Central memory CD8-positive, alpha-beta T cell (primary cell): ENCODE data around the gene ELOVL4.

Source experiments
- ATAC-seq: fragments of 150-1000 bp; cut with Tn5 transposase; replicated peaks from 2 replicates; pipeline ENCODE4 v1.10.0; 2022; ENCODE audit warnings: mild to moderate bottlenecking, moderate FRiP score, moderate number of reproducible peaks; ENCODE audit not compliant: poor library complexity, severe bottlenecking; ENCODE audit errors: extremely low read depth
- DNase-seq, 2 donors: peaks; one replicate each; pipeline ENCODE4 v3.0.0; 2021; ENCODE audit warnings: low spot score in 2 of 2
- H3K27ac Mint-ChIP-seq: one replicate; pipeline ENCODE4 v1.8.0; 2022; ENCODE audit warnings: low read depth, mild to moderate bottlenecking, moderate library complexity, mixed read lengths
- H3K27me3 Mint-ChIP-seq: one replicate; pipeline ENCODE4 v1.8.0; 2022; ENCODE audit warnings: mixed read lengths
- H3K36me3 Mint-ChIP-seq: one replicate; pipeline ENCODE4 v1.8.0; 2022; ENCODE audit warnings: mild to moderate bottlenecking, moderate library complexity, mixed read lengths; ENCODE audit not compliant: insufficient read depth
- H3K4me1 Mint-ChIP-seq: one replicate; pipeline ENCODE4 v1.8.0; 2022; ENCODE audit warnings: mixed read lengths
- H3K4me3 Mint-ChIP-seq: one replicate; pipeline ENCODE4 v1.8.0; 2022; ENCODE audit warnings: mild to moderate bottlenecking, moderate library complexity, mixed read lengths
- H3K9me3 Mint-ChIP-seq: one replicate; pipeline ENCODE4 v1.8.0; 2022; ENCODE audit warnings: mixed read lengths

The ELOVL4 gene

DNA sequence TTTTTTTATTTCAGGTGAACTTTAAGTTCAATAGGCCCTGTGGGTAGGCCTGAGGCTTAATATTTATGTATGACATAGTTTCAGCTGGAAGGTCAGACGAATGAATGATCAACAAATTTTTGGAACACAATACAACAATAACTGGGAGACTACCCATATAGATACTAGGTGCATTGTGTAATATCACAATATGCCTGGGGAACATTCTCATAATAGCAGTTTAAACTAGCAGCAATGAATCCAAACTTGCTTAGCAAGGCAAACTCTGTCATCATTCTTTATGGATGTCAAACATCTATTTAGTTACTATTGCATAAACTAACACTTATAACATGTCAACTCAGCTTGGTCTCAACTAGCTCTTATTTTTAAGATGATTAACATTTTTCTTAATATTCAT, 49.3 kb downstream of the ELOVL4 start:
- Mint-ChIP-seq H3K27me3 (peaks cover 9% of the 10 kb centered on the region), H3K4me1 (no peaks in the 10 kb centered on the region), H3K27ac (no peak overlapping the region), H3K9me3 (no peaks in the 10 kb centered on the region), H3K4me3 (no peak overlapping the region), H3K36me3 (no peaks in the 10 kb centered on the region)
- ATAC-seq (no peak), DNase-seq (no peak)

DNA sequence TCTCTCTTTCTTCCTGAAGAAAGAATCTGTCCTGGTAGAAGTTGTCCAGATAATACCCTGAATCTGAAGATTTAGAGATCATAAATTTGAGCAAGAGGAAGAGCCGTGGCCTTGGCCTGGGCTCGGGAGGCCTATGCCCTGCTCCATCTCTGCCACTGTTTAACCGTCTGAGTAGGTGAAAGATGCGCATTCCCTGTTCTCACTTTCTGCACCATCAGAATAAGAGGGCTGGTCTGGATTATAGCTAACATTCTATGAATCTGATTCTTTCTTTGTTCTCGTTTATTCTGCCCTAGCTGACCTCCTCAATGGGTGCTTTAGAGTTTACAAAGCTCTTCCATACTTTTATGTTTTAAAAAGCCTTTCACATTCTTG, 51.3 kb downstream of the ELOVL4 start:
- no peak overlapping the region for H3K4me3 Mint-ChIP-seq
- no peak for ATAC-seq

DNA sequence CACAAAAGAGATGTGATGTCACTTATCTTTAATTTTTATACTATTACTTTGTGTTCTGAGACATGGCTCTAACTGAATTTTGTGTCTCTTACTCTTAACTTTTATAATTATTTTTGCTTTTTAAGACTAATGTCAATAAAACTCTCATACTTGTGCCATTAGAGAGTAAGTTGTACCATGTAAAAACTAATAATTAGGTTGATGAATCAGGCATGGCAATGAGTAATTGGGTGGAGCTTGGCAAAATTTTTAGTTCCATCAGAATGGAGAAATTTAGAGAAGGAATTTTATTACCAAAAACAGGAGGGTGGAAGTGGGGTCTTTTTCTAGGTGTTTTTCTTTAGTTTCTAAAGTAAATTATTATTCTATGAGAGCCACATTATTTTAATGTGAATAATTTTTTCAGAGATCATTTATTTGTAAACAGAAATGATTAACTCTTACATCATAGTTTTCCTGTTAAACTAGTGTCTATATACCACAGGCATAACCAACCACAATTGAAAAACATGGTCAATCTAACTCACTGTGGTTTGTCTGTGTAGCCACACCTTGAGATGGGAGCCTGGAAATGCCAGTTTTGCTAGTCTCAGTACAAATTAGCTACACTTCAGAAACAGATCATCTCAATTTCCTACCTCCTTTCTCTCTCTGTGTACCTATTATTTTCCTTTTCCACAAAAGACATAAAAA, 51.8 kb downstream of the ELOVL4 start:
- no peak overlapping the region for H3K4me3 Mint-ChIP-seq
- H3K36me3 Mint-ChIP-seq: no peaks in the 10 kb centered on the region
- H3K9me3 Mint-ChIP-seq: peaks cover 9% of the 10 kb centered on the region
- H3K4me1 Mint-ChIP-seq: no peaks in the 10 kb centered on the region
- DNase-seq (no peak), ATAC-seq (no peak)
- peaks cover 8% of the 10 kb centered on the region for H3K27me3 Mint-ChIP-seq
- no peak overlapping the region for H3K27ac Mint-ChIP-seq

More for the DNA sequence above, 51.3 kb downstream of the ELOVL4 start:
- no peak for DNase-seq
- Mint-ChIP-seq H3K27ac (no peak overlapping the region), H3K9me3 (peaks cover 4% of the 10 kb centered on the region), H3K36me3 (no peaks in the 10 kb centered on the region), H3K4me1 (no peaks in the 10 kb centered on the region), H3K27me3 (peaks cover 2% of the 10 kb centered on the region)

DNA sequence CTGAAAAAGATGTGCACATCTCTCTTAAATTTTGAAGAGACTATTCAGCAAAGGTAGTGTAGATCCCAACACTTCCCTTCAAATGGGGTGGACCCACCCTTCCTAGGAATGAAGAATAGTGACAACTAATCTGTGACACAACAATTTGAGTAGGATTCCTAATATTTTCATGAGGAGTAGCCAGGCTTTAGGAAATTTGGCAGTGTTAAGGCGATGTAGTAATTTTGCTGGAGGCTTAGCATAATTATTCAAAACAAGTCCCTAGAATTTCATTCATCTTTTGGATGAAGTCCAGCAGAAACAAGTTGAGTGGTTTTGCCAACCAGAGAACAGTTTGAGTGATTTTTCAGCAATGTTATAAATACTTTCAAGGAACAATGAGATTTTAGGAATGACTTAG, 52.4 kb downstream of the ELOVL4 start:
- ATAC-seq (no peak), DNase-seq (no peak)
- H3K4me3 Mint-ChIP-seq: no peak overlapping the region
- H3K27ac Mint-ChIP-seq: no peak overlapping the region
- H3K4me1 Mint-ChIP-seq: no peaks in the 10 kb centered on the region
- H3K27me3 Mint-ChIP-seq: peaks cover 13% of the 10 kb centered on the region
- H3K9me3 Mint-ChIP-seq: peaks cover 10% of the 10 kb centered on the region
- peaks cover 1% of the 10 kb centered on the region for H3K36me3 Mint-ChIP-seq

DNA sequence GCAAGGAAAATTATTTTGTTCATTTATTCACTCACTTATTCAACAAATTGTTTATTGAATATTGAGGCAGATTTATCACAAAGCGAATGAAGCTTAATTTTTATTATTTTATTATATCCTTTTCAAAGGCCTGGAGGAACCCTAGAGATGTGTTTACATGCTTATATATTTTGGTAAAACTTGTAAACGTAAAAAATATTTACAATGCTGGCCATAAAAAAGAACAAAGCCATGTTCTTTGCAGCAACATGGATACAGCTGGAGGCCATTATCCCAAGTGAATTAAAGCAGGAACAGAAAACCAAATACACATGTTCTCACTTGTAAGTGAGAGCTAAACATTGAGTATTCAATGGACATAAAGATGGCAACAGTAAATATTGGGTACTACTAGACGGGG, 58.8 kb downstream of the ELOVL4 start:
- H3K27me3 Mint-ChIP-seq: peaks cover 49% of the 10 kb centered on the region
- H3K4me3 Mint-ChIP-seq: no peak overlapping the region
- DNase-seq (no peak), ATAC-seq (no peak)
- H3K36me3 Mint-ChIP-seq: peaks cover 1% of the 10 kb centered on the region
- no peaks in the 10 kb centered on the region for H3K4me1 Mint-ChIP-seq
- H3K9me3 Mint-ChIP-seq: peaks cover 10% of the 10 kb centered on the region
- no peak overlapping the region for H3K27ac Mint-ChIP-seq

DNA sequence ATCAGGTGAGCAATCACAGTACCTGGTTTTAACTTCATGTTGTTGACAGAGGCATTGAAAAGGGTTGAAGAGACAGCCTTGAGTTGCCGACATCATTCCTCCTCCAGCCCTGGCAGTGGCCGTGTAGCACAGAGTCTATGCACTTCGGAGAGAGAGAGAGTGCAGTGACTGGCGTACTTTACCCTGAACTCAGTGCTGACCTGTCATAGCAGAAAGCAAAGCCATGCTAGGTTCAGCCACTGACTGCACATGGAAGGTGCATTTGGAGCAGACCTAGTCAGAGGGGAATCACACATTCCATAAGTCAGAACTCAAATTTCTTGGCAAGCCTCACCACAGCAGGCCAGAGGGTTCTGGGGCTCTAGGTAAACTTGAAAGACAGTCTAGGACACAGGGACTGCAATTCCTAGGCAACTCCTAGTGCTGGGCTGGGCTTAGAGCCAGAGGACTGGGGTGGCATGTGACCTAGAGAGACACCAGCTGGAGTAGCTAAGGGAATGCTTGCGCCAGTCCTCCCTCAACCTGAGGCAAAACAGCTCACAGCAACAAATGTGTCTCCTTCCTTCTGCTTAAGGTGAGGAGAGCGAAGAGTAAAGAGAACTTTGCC, 69.1 kb downstream of the ELOVL4 start:
- Mint-ChIP-seq H3K9me3 (peaks cover 5% of the 10 kb centered on the region), H3K27me3 (peaks cover 68% of the 10 kb centered on the region), H3K36me3 (no peaks in the 10 kb centered on the region), H3K4me1 (peaks cover 6% of the 10 kb centered on the region), H3K4me3 (no peak overlapping the region), H3K27ac (no peak overlapping the region)
- DNase-seq (no peak), ATAC-seq (no peak)

DNA sequence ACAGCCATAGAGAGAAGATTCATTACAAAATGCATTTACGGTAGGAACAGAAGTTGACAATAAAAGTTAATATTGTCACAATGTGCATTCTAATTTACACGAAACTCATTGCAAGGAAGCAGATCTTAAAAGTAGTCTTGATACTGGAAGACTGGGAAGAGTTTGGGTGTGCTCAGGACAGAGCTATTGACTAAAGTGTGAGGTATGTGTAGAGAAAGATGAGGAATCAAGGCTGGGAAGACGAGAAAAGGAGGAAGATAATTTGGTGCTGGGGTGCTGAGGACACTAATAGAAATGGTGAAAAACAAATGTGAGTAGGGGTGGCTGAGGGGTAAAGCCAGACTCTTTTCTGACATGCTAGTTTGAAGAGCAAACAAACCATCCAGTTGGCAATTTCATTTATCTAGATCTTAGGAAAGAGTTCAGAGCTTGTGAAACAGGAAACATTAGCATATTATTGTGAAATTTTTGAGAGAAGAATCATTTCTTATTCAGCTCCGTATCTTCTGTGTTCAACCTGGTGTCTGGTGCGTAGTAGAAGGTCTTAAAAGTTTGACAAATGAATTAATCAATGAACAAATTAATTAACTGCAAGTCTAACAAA, 72.7 kb downstream of the ELOVL4 start:
- ATAC-seq (no peak), DNase-seq (no peak)
- Mint-ChIP-seq H3K4me3 (no peak overlapping the region), H3K36me3 (no peaks in the 10 kb centered on the region), H3K27me3 (peaks cover 41% of the 10 kb centered on the region), H3K4me1 (peaks cover 5% of the 10 kb centered on the region), H3K27ac (no peak overlapping the region), H3K9me3 (peaks cover 5% of the 10 kb centered on the region)

DNA sequence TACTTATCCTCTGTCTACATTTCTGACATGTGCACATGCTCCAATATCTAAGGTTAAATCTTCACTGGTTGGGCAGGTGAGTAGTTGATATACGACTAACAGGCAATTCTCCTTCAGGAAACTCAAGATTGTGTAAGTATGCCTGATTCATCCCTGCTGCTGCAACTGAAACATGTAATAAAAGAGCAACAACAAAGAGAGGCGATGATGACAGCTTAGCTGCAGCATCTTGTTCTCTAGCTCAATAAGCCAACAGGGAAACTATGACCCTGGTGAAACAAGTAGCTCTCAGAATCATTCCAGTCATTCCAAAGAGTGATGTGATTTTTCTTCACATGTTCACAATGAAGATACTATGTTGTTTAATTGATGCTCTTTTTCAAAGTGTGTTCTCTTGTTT, 74.4 kb downstream of the ELOVL4 start:
- Mint-ChIP-seq H3K9me3 (no peaks in the 10 kb centered on the region), H3K27ac (no peak overlapping the region), H3K27me3 (peaks cover 42% of the 10 kb centered on the region), H3K4me1 (peaks cover 14% of the 10 kb centered on the region), H3K36me3 (no peaks in the 10 kb centered on the region), H3K4me3 (no peak overlapping the region)
- ATAC-seq (no peak), DNase-seq (no peak)

DNA sequence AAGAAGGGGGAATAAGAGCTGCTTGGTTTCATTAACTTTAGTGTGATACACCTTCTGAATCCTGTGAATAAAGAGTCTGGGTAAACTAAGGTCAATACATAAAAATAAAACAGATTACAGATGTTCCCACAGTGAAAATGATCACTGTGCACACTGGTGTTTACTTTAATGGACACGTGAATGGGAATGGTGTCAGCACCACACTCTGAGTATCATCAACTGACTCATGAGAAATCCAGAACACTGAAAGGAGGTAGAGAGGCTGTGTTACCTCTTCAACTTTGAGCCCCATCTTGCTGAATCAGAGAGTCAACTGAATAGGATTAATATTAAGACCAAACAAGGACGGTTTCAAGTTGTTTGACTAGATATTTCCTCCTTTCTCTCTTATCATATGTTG, 75.0 kb downstream of the ELOVL4 start:
- peaks cover 14% of the 10 kb centered on the region for H3K4me1 Mint-ChIP-seq
- H3K36me3 Mint-ChIP-seq: no peaks in the 10 kb centered on the region
- peaks cover 42% of the 10 kb centered on the region for H3K27me3 Mint-ChIP-seq
- no peak overlapping the region for H3K4me3 Mint-ChIP-seq
- no peaks in the 10 kb centered on the region for H3K9me3 Mint-ChIP-seq
- ATAC-seq (no peak), DNase-seq (no peak)
- H3K27ac Mint-ChIP-seq: no peak overlapping the region

DNA sequence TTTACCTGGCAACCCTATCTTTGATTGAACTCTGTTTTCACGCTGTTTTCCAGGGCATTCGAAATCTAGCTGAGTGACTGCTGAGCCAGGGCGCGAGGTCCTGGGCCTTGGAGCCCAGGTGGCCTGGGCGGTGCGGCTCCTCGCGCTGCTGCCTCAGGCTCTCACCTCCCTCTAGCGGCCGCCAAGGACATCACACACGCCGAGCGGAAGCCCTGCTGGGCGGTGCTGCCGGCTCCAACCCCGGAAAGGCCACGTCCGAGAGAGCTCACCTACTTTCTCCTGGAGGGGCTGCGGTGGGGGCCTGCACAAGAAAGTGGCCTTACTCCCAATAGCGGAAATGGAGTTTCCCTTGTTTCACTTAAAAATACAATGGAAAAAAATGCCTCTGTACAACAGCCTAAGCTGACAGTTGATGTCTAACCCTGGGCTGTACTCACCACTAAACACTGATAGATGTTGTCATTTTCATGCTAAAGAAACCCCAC, 77.7 kb downstream of the ELOVL4 start:
- peak overlapping the region; percentile 45 for H3K4me3 Mint-ChIP-seq
- H3K36me3 Mint-ChIP-seq: no peaks in the 10 kb centered on the region
- ATAC-seq (peak; percentile 92), DNase-seq (peak; percentile 65)
- H3K27me3 Mint-ChIP-seq: peaks cover 17% of the 10 kb centered on the region
- no peaks in the 10 kb centered on the region for H3K9me3 Mint-ChIP-seq
- H3K27ac Mint-ChIP-seq: peak overlapping the region; percentile 23
- peaks cover 14% of the 10 kb centered on the region for H3K4me1 Mint-ChIP-seq

DNA sequence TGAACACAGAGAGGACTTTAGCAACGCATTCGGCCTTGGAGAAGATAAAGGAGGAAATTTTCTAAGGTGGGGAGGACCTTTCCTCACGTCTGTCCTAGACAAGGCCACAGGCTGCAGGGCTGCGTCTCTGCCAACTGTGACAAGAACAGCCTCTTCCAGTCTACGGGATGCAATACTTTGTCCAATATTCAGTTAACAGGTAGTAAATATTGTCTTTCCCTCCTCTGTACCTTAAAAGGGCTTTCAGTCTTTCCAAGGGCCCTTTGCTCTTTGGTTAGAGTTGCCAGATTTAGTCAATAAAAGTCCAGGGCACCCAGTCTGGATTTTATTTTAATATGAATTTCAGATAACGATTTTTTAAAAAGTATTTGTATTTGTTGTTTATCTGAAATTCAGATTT, 78.2 kb downstream of the ELOVL4 start:
- peaks cover 14% of the 10 kb centered on the region for H3K4me1 Mint-ChIP-seq
- ATAC-seq (no peak), DNase-seq (no peak)
- no peaks in the 10 kb centered on the region for H3K9me3 Mint-ChIP-seq
- H3K27ac Mint-ChIP-seq: peak overlapping the region; percentile 23
- peaks cover 13% of the 10 kb centered on the region for H3K27me3 Mint-ChIP-seq
- H3K4me3 Mint-ChIP-seq: no peak overlapping the region
- no peaks in the 10 kb centered on the region for H3K36me3 Mint-ChIP-seq

DNA sequence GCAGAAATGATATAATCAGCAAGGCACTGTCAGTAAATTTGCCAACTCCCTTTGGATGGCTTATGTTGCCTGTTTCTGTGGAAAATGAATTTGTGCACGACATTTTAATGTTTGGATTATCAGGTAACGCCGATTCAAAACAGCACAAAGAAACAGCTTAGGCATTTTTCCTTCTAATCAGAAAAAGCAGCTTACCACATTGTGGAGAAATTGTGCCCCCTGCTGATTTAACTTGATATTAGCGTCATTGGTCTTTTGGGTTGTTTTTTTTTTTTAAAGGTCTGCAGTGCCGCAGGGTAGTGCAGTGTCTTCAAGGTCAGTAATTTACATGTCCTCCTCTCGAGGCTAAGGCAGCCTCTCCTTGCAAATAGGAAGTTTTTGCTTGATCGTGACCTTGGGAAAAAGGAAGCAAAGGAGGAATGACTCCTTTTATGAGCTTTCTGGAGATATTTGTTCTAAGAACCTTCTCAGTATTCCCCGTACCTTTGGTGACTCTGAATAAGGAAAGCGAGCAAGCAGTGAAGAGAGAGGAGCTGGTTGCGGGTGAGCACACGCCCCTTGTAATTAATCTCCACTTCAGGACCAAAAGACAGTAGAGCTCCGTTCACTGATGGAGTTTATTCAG, 79.1 kb downstream of the ELOVL4 start:
- H3K27me3 Mint-ChIP-seq: peaks cover 10% of the 10 kb centered on the region
- no peaks in the 10 kb centered on the region for H3K36me3 Mint-ChIP-seq
- H3K4me3 Mint-ChIP-seq: no peak overlapping the region
- no peak overlapping the region for H3K27ac Mint-ChIP-seq
- DNase-seq: no peak
- H3K9me3 Mint-ChIP-seq: no peaks in the 10 kb centered on the region
- ATAC-seq: peak; percentile 14
- peaks cover 14% of the 10 kb centered on the region for H3K4me1 Mint-ChIP-seq
